HG03571 (cell line): ENCODE measurements around the gene OR8J1.
"Not testable (repeated sequence)": the region's sequence is repeated elsewhere in the genome, so short reads cannot be mapped to it uniquely, and the experiment has no call there.

Experiments used
- ATAC-seq: cut with Tn5 transposase; IDR thresholded peaks from one replicate; pipeline ENCODE4 v1.9.1; 2021; ENCODE audit not compliant: unreplicated experiment

Gene OR8J1, protein sequence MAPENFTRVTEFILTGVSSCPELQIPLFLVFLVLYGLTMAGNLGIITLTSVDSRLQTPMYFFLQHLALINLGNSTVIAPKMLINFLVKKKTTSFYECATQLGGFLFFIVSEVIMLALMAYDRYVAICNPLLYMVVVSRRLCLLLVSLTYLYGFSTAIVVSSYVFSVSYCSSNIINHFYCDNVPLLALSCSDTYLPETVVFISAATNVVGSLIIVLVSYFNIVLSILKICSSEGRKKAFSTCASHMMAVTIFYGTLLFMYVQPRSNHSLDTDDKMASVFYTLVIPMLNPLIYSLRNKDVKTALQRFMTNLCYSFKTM

DNA sequence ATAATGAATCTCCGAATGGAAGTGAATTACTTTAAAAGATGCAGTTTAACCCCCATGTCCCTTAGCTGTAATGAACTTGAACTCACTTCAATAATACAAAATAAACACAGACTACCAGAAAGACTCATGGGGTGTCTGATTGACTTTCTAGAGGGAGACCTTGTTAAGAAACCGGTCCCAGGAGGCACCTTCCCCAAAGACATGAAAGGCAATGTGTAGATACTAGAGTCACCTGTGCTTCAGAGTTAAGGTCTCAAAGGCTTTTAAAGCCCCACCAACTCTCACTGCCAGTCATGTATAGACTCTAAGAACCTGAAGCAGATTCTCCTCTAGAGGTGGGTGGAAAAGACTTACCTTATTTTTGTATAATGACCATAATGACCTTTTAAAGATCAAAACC, at the start of gene OR8J1:
TSS of gene OR8J1 (plus strand) at position 301 of the 400 bp plus-strand sequence. CDS start 5,956 bp downstream, outside the sequence.
- ATAC-seq: no peak

DNA sequence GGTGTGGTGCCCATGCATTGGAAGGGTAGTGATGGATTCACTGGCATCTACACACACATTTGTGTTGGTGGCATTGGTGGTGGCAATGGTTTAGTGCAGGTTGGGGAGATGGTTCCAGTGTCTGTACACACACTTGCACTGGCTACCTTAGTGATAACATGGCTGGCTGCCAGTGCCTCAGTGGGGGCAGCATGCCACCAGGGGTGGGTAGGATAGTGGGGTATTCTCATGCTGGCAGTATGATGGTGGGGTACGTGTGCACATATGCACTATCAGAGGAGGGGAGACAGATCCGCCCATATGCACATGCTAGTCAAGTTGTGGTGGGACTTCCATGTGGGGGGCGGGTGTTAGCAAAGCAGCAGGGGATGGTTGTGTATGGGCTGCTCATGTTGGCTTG, 46.3 kb upstream of the OR8J1 start:
- no peak for ATAC-seq

DNA sequence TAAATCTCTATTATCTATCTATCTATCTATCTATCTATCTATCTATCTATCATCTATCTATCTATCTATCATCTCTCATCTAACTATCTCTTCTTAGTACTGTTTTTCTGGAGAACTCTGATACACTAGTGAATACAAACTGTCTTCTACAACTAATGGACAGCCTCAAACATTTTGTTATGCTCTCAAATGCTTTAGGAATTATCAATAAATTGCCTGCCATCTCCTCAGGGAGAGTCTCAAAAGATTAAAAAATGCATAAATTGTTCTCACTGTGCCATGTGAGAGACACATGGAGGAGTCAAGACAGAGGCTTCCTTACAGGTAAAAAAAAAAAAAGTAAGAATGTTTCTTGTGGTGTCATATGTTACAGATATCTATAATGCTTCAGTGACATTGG, 39.2 kb upstream of the OR8J1 start, which contains the start of gene OR8K3:
TSS of gene OR8K3 (plus strand) at position 301 of the 400 bp plus-strand sequence. CDS start 3,163 bp downstream, outside the sequence.
- ATAC-seq: no peak

DNA sequence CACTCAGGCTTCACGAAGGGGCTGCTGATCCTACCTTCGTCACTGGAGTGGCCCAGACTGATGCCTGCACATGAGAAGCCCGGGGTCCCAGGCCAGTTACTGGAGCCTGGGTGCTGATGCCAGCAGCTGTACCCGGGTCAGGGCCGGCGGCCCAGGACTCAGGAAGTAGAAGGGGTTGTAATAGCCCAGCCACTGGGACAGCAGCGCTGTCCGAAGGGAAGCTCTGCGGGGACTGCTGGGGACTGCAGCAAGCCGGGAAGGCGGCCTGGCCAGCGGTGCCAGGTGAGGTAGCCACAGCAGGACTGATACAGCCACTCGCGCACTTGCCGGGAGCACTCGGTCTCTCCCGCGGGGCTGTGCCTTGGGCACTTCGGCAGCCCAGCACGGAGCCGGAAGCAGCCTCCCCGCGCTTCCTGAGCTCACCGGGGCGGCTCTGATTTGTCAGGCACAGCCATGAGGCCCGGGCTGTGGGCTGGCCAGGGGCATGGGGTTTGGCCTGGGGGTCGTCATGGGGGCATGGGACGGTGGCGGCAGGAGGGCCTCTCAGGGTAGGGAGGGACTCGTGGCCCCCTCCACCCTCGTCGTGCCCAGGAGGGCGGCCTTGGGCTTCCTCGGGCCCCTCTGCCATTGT, 22.1 kb upstream of the OR8J1 start:
- ATAC-seq: no peak

DNA sequence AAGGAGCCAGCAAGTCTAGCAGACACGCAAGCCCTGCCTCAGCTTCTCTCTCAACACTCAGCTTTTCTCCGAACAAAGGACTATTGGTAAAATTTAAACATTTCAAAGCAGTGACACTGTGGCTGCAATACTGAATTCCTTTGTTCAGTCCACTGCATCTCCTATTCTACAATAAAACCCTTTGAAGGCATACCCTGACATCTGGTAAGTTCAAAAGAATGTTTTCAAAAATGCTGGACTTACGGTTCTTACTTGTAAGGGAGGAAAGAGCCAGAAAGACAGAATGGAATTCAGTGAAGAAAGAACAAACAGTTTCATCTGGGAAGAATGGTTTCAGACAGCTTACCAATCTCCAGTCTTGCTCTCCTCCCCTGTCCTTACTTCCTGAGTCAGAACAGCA, 20.9 kb upstream of the OR8J1 start:
- ATAC-seq: no peak

DNA sequence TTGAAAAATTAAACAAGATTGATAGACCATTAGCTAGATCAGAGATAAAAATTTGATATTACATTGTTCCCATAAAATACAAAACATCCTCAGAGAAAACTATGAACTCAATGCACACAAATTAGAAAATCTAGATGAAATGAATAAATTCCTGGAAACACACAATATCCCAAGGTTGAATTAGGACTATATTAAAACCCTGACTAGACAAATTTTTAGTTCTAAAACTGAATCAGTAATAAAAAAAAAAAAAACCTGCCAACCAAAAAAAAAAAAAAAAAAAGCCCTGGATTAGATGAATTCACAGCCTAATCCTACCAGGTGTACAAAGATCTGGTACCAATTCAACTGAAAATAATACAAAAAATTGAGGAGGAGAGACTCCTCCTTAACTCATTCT, 13.8 kb upstream of the OR8J1 start:
- no peak for ATAC-seq

DNA sequence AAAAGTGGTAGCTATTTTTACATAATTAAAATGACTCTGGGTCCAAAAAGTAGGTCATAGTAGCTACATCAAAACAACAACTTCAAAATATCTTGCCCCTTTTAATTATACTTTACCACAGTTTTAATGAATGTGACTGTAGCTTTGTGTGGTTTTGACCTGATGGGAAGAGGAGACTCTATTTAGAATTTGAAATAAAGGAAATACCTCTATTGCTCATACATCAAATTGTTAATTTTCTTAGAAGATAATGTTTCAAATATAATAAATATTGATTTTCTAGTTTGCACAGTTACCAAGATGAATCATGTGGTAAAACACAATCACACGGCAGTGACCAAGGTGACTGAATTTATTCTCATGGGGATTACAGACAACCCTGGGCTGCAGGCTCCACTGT, 8.4 kb upstream of the OR8J1 start, which contains the start of gene OR8K1:
TSS of gene OR8K1 (plus strand) at position 301 of the 400 bp plus-strand sequence. CDS start at position 301, 0 bp downstream.
- ATAC-seq: no peak

DNA sequence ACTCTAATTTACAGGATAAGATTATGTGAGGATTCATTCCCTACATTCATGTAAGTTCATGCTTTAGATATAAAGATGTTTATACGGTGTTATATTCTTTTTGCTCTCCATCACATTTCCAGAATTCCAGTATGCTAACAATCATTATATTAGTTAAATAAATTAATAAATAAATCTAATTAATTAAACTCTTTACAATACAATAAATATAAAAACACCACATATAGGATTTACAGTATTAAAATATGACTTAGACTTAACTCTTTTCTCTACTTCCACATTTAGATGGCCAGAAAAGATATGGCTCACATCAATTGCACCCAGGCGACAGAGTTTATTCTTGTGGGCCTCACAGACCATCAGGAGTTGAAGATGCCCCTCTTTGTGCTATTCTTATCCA, 21.2 kb downstream of the OR8J1 start, which contains the start of gene OR8U1:
TSS of gene OR8U1 (plus strand) at position 301 of the 400 bp plus-strand sequence. CDS start at position 301, 0 bp downstream.
- ATAC-seq: no peak

DNA sequence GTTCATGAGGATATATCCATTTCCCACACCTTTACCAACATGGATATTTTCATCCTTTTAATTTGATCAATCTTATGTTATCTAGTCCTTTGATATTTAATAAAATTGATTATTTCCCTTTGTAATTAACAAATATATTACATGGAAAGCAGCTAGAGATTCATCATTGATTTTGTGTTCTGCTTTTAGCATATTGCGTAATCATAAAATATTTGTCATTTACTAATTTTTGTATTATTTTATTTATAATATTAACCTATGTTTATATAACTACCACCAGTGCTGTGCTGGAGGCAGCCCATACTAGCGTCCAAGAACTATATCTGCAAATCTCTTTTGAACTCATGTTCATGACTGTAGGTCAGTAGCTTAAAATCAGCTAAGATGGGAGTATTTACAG, 26.0 kb downstream of the OR8J1 start:
- ATAC-seq: no peak

DNA sequence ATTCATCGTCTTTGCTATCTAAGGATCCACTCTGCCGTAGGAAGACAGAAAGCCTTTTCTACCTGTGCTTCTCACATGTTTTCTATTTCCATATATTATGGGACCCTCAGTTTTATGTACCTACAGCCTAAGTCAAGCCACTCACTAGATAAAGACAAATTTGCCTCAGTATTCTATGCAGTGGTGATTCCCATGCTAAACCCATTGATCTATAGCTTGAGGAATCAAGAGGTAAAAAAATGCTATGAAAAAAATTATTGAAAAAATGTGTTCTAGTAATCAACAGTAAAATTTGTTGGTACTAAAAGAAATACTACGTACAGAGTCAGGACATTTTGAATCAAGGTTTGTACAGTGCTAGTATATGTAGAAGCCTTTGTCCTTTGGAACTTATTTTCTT, 40.3 kb downstream of the OR8J1 start:
- ATAC-seq: no peak

DNA sequence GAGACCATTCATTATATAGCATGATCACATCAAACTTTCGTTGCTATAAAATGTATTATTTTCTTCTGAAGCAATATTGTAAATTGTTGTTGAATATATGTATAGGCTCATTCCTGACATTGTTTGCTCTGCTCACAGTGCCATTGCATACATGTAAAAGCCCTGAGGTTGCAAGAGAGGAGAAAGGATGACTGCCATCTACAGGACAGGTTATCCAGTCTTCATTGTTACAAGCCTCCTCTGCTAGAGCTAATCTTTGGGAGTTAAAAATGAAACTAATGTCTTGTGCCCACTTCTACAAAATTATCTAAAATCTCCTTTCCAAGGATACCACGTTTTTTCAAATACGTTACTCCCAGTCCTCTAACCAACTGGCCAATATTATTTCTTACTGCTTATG, 42.0 kb downstream of the OR8J1 start:
- ATAC-seq: no peak

DNA sequence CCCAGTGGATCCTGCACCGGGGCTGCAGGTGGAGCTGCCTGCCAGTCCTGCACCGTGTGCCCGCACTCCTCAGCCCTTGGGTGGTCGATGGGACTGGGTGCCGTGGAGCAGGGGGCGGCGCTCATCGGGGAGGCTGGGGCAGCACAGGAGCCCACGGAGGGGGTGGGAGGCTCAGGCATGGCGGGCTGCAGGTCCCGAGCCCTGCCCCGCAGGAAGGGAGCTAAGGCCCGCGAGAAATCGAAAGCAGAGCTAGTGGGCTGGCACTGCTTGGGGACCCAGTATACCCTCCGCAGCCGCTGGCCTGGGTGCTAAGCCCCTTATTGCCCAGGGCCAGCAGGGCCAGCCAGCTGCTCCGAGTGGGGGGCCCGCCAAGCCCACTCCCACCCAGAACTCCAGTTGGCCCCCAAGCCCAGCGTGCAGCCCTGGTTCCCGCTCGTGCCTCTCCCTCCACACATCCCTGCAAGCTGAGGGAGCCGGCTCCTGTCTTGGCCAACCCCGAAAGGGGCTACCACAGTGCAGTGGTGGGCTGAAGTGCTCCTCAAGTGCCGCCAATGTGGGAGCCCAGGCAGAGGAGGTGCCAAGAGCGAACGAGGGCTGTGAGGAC, 47.9 kb downstream of the OR8J1 start:
- ATAC-seq: not testable (repeated sequence)

DNA sequence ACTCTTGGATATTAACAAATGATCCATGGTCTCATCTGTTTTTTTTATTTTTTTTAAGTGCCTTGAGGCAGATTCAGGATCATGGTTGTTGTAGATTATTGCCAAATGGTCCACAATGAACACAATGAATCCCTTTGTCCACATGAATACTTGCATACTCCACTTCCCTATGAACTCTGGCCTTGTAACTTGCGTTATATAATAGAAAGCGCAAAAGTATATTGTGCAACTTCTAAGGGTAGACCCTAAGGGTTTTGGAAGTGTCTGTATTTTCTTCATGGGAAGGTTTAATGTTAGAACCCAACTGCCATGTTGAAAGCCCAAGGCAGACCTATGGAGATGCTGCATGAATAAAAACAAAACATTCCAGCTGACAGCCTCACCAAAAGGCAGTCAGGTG, 50.3 kb downstream of the OR8J1 start:
- no peak for ATAC-seq

DNA sequence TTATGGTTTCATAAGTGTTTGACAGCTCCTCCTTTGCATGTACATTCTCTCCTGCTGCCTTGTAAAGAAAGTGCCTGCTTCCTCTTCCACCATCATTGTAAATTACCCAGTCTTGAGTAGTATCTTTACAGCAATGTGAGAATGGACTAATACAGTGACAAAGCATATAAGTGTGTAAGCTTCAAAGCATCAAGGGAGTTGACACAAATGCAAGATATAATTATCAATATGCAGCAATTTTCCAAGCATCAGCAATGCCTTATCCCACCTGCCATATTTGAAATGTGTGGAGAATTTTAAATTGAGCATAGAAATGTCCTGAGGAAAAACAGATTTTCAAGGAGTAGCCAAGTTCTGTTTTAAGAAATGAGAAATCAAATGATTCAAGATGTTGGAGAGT, 56.7 kb downstream of the OR8J1 start:
- ATAC-seq: no peak
